B cell (primary cell): Measurements from ENCODE around the gene GPR62. TPM values are rescaled to one million over a fixed set of nuclear protein-coding genes. Genes with fewer than 3 reads are reported as not detected.

Experiments
- ATAC-seq: fragments of 200-7000 bp; cut with Tn5 transposase; one replicate; pipeline ENCODE4 v1.10.0; 2021; ENCODE audit warnings: low read depth, mild to moderate bottlenecking, moderate number of reproducible peaks, moderate library complexity
- CTCF ChIA-PET: fragments of 350-600 bp; sonication (Branson Sonifier 250); formaldehyde crosslinking; loops from one replicate; lab custom pipeline; 2021; ENCODE audit warnings: antibody characterized with exemption, inconsistent platforms; lab: Charles Lee
- POLR2A ChIA-PET: fragments of 350-600 bp; sonication (Branson Sonifier 250); formaldehyde crosslinking; loops from one replicate; lab custom pipeline; 2021; ENCODE audit warnings: antibody characterized with exemption; lab: Charles Lee
- DNase-seq: peaks from one replicate; pipeline ENCODE4 v3.0.0; 2013
- H2AFZ ChIP-seq: 2 replicates; pipeline ENCODE4 v1.6.1; 2012; ENCODE audit warnings: mild to moderate bottlenecking, low read depth, low read length; ENCODE audit not compliant: insufficient read depth, poor library complexity, severe bottlenecking
- H3K27ac ChIP-seq, 2 donors: 1 replicate in 1 of 2; 2 replicates in 1 of 2; pipeline ENCODE4 v1.5.1; 2012 to 2013; ENCODE audit warnings: low read length in 2 of 2, mild to moderate bottlenecking in 2 of 2, moderate library complexity in 1 of 2
- H3K27me3 ChIP-seq, 4 experiments: fragments of 200-600 bp in 1 of 4; sonication (generic) in 1 of 4; replicated peaks in 1 of 4; 1 replicate in 2 of 4; 2 replicates in 2 of 4; pipeline versions ENCODE4 v1.6.1 to v1.7.0; 2013 to 2016; ENCODE audit warnings: low read length in 3 of 4, mild to moderate bottlenecking in 2 of 4, mixed read lengths in 1 of 4, moderate library complexity in 1 of 4; ENCODE audit not compliant: insufficient read depth in 4 of 4, control insufficient read depth in 3 of 4; ENCODE audit errors: control extremely low read depth in 1 of 4
- H3K36me3 ChIP-seq, 2 experiments: replicated peaks in 1 of 2; 1 replicate in 1 of 2; 2 replicates in 1 of 2; pipeline versions ENCODE4 v1.6.1 to v1.7.1; 2013; ENCODE audit warnings: low read length in 1 of 2; ENCODE audit not compliant: insufficient read depth in 2 of 2, control insufficient read depth in 1 of 2; ENCODE audit errors: control extremely low read depth in 1 of 2, extremely low read depth in 1 of 2
- H3K4me1 ChIP-seq, 2 donors: fragments of 200-600 bp in 1 of 2; sonication (generic) in 1 of 2; 1 replicate in 1 of 2; 2 replicates in 1 of 2; pipeline versions ENCODE4 v1.5.1 to v1.6.1; 2013 to 2017; ENCODE audit warnings: low read length in 2 of 2; ENCODE audit not compliant: control insufficient read depth in 2 of 2, insufficient read depth in 2 of 2
- H3K4me2 ChIP-seq: replicated peaks from 2 replicates; pipeline ENCODE3; 2012; ENCODE audit warnings: mild to moderate bottlenecking, low read depth, low read length; ENCODE audit not compliant: poor library complexity, severe bottlenecking
- H3K4me3 ChIP-seq, 5 experiments: fragments of 200-600 bp in 1 of 5; sonication (generic) in 1 of 5; 1 replicate in 3 of 5; 2 replicates in 2 of 5; pipeline versions ENCODE4 v1.5.1 to v1.7.0; 2011 to 2016; ENCODE audit warnings: low read length in 4 of 5, mild to moderate bottlenecking in 4 of 5, low read depth in 2 of 5, control low read depth in 1 of 5, moderate library complexity in 1 of 5; ENCODE audit not compliant: insufficient read depth in 1 of 5; ENCODE audit errors: control extremely low read depth in 1 of 5, extremely low read depth in 1 of 5
- H3K79me2 ChIP-seq: fragments of 200-600 bp; sonication (generic); one replicate; pipeline ENCODE4 v1.6.0; 2016; ENCODE audit warnings: low read length; ENCODE audit not compliant: control insufficient read depth, insufficient read depth
- H3K9ac ChIP-seq: fragments of 200-600 bp; sonication (generic); 2 replicates; pipeline ENCODE4 v1.6.1; 2017; ENCODE audit warnings: mild to moderate bottlenecking, low read length, moderate library complexity
- H3K9me3 ChIP-seq, 3 donors: one replicate each; pipeline versions ENCODE4 v1.6.1 to v1.7.1; 2013; ENCODE audit warnings: low read length in 2 of 3; ENCODE audit not compliant: control insufficient read depth in 2 of 3, insufficient read depth in 1 of 3; ENCODE audit errors: control extremely low read depth in 1 of 3
- H4K20me1 ChIP-seq: 2 replicates; pipeline ENCODE4 v1.6.0; 2012; ENCODE audit warnings: mild to moderate bottlenecking, low read length; ENCODE audit not compliant: insufficient read depth, control insufficient read depth, poor library complexity, severe bottlenecking
- H3K27ac Mint-ChIP-seq: one replicate; pipeline ENCODE4 v1.8.0; 2021; ENCODE audit warnings: mixed read lengths
- H3K27me3 Mint-ChIP-seq: one replicate; pipeline ENCODE4 v1.8.0; 2021; ENCODE audit warnings: mixed read lengths
- H3K4me1 Mint-ChIP-seq: one replicate; pipeline ENCODE4 v1.8.0; 2021; ENCODE audit warnings: mixed read lengths
- H3K4me3 Mint-ChIP-seq: one replicate; pipeline ENCODE4 v1.8.0; 2021; ENCODE audit warnings: mixed read lengths
- H3K9me3 Mint-ChIP-seq: one replicate; pipeline ENCODE4 v1.8.0; 2022; ENCODE audit warnings: mixed read lengths; ENCODE audit not compliant: insufficient read depth
- EZH2 ChIP-seq: IDR thresholded peaks from 2 replicates; pipeline ENCODE4 v1.6.1; 2012; ENCODE audit warnings: borderline replicate concordance, low read depth, mild to moderate bottlenecking, moderate library complexity, low read length; ENCODE audit not compliant: insufficient read depth, poor library complexity, severe bottlenecking
- WGBS: methylation state at CpG from one replicate; pipeline ENCODE4 v1.1.5; 2013; ENCODE audit warnings: missing lambda C conversion rate; ENCODE audit not compliant: insufficient coverage; 5-methylcytosine and 5-hydroxymethylcytosine counted together
- intact Hi-C: fragments of 100-400 bp; cut with micrococcal nuclease; formaldehyde crosslinking; loops from one replicate; pipeline ENCODE4 v1.10.0; 2022
- polyA minus RNA-seq: library from RNA; depleted of rRNA, polyadenylated mRNA; stranded (reverse); fragments of >200 nt; gene quantifications from 2 replicates; pipeline ENCODE4 v1.2.3, GENCODE V29; 2012
- polyA plus RNA-seq: library from polyadenylated mRNA; depleted of rRNA; stranded (reverse); fragments of >200 nt; gene quantifications from 2 replicates; pipeline ENCODE4 v1.2.3, GENCODE V29; 2012
- total RNA-seq, 2 donors: library from RNA; stranded (reverse); fragments of 120-200 nt in 1 of 2; gene quantifications; 1 replicate in 1 of 2; 2 replicates in 1 of 2; pipeline versions ENCODE4 v1.2.3 to v1.2.4, GENCODE V29; 2013 to 2022
- TF ChIP-seq, protein P1 (sequence below): fragments of 200-600 bp; IDR thresholded peaks from one replicate; pipeline ENCODE4 v1.8.0; 2022; ENCODE audit warnings: antibody characterized with exemption, mild to moderate bottlenecking

The GPR62 gene, protein sequence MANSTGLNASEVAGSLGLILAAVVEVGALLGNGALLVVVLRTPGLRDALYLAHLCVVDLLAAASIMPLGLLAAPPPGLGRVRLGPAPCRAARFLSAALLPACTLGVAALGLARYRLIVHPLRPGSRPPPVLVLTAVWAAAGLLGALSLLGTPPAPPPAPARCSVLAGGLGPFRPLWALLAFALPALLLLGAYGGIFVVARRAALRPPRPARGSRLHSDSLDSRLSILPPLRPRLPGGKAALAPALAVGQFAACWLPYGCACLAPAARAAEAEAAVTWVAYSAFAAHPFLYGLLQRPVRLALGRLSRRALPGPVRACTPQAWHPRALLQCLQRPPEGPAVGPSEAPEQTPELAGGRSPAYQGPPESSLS
- not detected in 2 replicates for total RNA-seq
- total RNA-seq (2013), result not detected
- polyA plus RNA-seq, result not detected in 2 replicates
- not detected in 2 replicates for polyA minus RNA-seq

DNA sequence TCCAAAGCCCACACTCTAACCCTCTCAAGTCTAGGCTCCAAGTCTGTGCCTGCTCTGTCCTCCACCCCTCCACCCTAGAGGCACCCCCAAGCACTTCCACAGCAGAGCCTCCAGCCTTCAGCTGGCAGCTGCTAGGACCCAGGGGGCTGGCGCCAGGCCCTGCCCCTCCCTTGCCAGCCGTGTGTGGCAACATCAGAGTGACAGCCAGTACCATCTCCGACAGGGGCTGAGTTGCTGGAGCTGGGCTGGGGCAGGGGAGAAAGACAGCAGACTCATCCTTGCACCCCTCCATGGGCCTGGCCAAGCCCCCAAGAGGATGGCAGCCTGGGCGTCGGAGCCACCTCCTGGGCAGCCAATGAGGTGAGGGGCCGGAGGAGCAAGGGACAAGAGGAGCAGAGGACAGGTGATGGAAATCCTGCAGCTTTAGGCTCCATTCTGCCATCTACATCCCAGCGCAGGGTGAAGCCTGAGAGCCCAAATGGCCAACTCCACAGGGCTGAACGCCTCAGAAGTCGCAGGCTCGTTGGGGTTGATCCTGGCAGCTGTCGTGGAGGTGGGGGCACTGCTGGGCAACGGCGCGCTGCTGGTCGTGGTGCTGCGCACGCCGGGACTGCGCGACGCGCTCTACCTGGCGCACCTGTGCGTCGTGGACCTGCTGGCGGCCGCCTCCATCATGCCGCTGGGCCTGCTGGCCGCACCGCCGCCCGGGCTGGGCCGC, at the start of gene GPR62:
TSS of gene GPR62 (plus strand) at position 207 of the 718 bp plus-strand sequence. CDS start at position 479, 272 bp downstream.
- H3K27ac ChIP-seq, result no peak within 1 kb of the TSS
- POLR2A ChIA-PET, result no interaction called here
- Mint-ChIP-seq H3K27me3 (peaks cover 17% of the 10 kb centered on the region), H3K9me3 (no peaks in the 10 kb centered on the region), H3K4me3 (peak within 1 kb of the TSS; percentile 71), H3K4me1 (peaks cover 5% of the 10 kb centered on the region), H3K27ac (no peak within 1 kb of the TSS)
- WGBS, result 46% methylated on average over 32 of the region's 33 CpGs
- no peaks in the 10 kb centered on the region for H4K20me1 ChIP-seq
- TF ChIP-seq, protein P1, sequence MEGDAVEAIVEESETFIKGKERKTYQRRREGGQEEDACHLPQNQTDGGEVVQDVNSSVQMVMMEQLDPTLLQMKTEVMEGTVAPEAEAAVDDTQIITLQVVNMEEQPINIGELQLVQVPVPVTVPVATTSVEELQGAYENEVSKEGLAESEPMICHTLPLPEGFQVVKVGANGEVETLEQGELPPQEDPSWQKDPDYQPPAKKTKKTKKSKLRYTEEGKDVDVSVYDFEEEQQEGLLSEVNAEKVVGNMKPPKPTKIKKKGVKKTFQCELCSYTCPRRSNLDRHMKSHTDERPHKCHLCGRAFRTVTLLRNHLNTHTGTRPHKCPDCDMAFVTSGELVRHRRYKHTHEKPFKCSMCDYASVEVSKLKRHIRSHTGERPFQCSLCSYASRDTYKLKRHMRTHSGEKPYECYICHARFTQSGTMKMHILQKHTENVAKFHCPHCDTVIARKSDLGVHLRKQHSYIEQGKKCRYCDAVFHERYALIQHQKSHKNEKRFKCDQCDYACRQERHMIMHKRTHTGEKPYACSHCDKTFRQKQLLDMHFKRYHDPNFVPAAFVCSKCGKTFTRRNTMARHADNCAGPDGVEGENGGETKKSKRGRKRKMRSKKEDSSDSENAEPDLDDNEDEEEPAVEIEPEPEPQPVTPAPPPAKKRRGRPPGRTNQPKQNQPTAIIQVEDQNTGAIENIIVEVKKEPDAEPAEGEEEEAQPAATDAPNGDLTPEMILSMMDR, result no peak
- no peak for TF ChIP-seq EZH2
- no peak for DNase-seq
- H3K9ac ChIP-seq, result peak within 1 kb of the TSS; percentile 51
- no peak for ATAC-seq
- CTCF ChIA-PET, result interaction anchor here (0.7 to 1.3 kb wide), 2 partner anchors 18 to 517 kb away, joined by 3 to 4 read pairs; no protein-coding TSS in a partner anchor
- H3K9me3 ChIP-seq, result peaks cover 0 to 6% (median 0%) of the 10 kb centered on the region in 3 donors
- H3K4me1 ChIP-seq, result peaks cover 7 to 10% of the 10 kb centered on the region in 2 donors
- peak within 1 kb of the TSS in 3 of 5 experiments; percentile 35 to 54 (median 51) for H3K4me3 ChIP-seq
- H3K4me2 ChIP-seq, result peak within 1 kb of the TSS; percentile 89
- no peaks in the 10 kb centered on the region for H3K36me3 ChIP-seq
- peaks cover 0 to 27% (median 15%) of the 10 kb centered on the region in 4 experiments for H3K27me3 ChIP-seq
- intact Hi-C loops, result no loop called here
- H3K79me2 ChIP-seq, result no peaks in the 10 kb centered on the region
- H2AFZ ChIP-seq, result peak within 1 kb of the TSS; percentile 75
